GM18519 (cell line): Measurements from ENCODE around the gene GOLGA8A.
"Not testable (repeated sequence)": the region's sequence is repeated elsewhere in the genome, so short reads cannot be mapped to it uniquely, and the experiment has no call there.

Experiments used
- ATAC-seq: cut with Tn5 transposase; IDR thresholded peaks from one replicate; pipeline ENCODE4 v1.9.1; 2021; ENCODE audit warnings: mild to moderate bottlenecking, moderate library complexity; ENCODE audit not compliant: unreplicated experiment, low FRiP score

The GOLGA8A gene

GRCh38 chr15:34437687-34438086, at the start of gene GOLGA8A:
TSS of gene GOLGA8A (minus strand) at chr15:34437808. CDS start at chr15:34389691, 48,117 bp downstream.
- no peak for ATAC-seq

- no peak for ATAC-seq
Measured at GRCh38 chr15:34483644-34484043, 46.0 kb upstream of the GOLGA8A start.

- ATAC-seq = no peak
Measured at GRCh38 chr15:34481370-34481769, 43.8 kb upstream of the GOLGA8A start.

GRCh38 chr15:34473840-34474239, 36.2 kb upstream of the GOLGA8A start:
- no peak for ATAC-seq

GRCh38 chr15:34472947-34473346, 35.3 kb upstream of the GOLGA8A start:
- no peak for ATAC-seq

GRCh38 chr15:34470892-34471291, 33.3 kb upstream of the GOLGA8A start:
- no peak for ATAC-seq

- ATAC-seq = no peak
Measured at GRCh38 chr15:34470091-34470490, 32.5 kb upstream of the GOLGA8A start.

- ATAC-seq = no peak
Measured at GRCh38 chr15:34461730-34462129, 24.1 kb upstream of the GOLGA8A start.

GRCh38 chr15:34460451-34460850, 22.8 kb upstream of the GOLGA8A start:
- no peak for ATAC-seq

- ATAC-seq = no peak
Measured at GRCh38 chr15:34456658-34457057, 19.1 kb upstream of the GOLGA8A start.

- ATAC-seq = no peak
Measured at GRCh38 chr15:34442891-34443290, 5.3 kb upstream of the GOLGA8A start.

GRCh38 chr15:34439878-34440277, 2.3 kb upstream of the GOLGA8A start:
- ATAC-seq = no peak

- ATAC-seq = no peak
Measured at GRCh38 chr15:34436956-34437442, 609 bp downstream of the GOLGA8A start.

- ATAC-seq = no peak
Measured at GRCh38 chr15:34436126-34436955, 1.3 kb downstream of the GOLGA8A start.

- no peak for ATAC-seq
Measured at GRCh38 chr15:34435658-34436057, 1.9 kb downstream of the GOLGA8A start.

- ATAC-seq = no peak
Measured at GRCh38 chr15:34434627-34435305, 2.8 kb downstream of the GOLGA8A start.

GRCh38 chr15:34433956-34434626, 3.5 kb downstream of the GOLGA8A start:
- ATAC-seq = not testable (repeated sequence)

GRCh38 chr15:34430642-34431041, 7.0 kb downstream of the GOLGA8A start:
- ATAC-seq = not testable (repeated sequence)

GRCh38 chr15:34423425-34424090, 14.1 kb downstream of the GOLGA8A start:
- ATAC-seq = not testable (repeated sequence)

GRCh38 chr15:34420953-34421352, 16.7 kb downstream of the GOLGA8A start:
- not testable (repeated sequence) for ATAC-seq
